Measurements from ENCODE around the gene TMEM92.
"Not testable (repeated sequence)": the region's sequence is repeated elsewhere in the genome, so short reads cannot be mapped to it uniquely, and the experiment has no call there.

TMEM92 gene

DNA sequence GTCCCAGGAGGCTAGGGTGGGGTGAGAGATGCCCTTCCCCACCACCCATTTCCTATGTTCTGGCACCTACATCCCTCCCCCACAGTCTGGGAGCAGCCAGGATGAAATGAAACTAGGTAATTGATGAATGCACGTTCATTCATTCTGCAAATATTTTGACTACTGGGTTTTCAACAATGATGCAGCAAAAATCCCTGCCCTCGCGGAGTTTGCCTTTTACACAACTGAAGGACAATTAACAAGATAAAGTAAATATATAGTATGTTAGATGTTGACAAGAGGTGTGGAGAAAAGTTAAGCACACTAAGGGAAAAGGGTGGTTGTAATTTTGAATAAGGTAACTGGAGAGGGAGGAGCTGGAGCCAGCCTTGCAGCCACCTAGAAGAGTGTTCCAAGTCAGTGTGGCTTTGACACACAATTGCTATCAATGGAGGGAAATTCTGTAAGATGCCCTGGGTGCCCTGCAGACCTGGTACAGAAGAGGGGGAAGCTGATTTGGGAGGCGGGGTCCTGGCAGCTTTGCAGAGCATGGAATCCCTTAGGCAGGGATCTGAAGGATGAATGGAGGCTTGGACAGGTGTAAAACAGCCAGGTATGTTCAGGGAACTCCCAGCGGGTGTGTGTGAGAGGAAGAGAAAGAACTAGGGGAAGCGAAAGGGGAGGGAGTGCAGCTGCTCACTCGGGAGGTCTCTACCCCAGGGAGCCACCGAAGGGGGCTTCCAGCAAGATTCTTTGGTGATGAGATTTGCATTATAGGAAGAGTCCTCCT is 2.5 kb downstream of the TMEM92 start:
- no peak for FAIRE-seq

DNA sequence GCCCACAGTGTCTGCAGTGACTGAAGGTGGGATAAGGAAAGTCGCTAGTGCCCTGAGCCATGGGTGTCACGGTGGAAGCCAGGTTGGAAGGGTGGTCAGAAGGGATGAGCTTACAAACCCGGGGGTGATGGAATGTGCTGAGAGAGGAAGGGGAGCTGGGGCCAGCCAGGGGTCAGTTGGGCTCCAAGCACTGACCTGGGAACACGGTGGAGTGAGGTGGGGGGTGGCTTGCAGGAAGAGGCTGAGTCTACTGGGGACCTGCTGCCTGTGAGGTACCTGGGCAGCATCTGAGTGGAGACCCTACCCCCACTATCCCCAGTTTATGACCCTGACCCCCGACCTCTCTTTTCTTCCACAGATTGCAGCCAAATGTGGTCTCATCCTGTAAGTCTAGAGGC is 3.1 kb downstream of the TMEM92 start:
- FAIRE-seq, result no peak

DNA sequence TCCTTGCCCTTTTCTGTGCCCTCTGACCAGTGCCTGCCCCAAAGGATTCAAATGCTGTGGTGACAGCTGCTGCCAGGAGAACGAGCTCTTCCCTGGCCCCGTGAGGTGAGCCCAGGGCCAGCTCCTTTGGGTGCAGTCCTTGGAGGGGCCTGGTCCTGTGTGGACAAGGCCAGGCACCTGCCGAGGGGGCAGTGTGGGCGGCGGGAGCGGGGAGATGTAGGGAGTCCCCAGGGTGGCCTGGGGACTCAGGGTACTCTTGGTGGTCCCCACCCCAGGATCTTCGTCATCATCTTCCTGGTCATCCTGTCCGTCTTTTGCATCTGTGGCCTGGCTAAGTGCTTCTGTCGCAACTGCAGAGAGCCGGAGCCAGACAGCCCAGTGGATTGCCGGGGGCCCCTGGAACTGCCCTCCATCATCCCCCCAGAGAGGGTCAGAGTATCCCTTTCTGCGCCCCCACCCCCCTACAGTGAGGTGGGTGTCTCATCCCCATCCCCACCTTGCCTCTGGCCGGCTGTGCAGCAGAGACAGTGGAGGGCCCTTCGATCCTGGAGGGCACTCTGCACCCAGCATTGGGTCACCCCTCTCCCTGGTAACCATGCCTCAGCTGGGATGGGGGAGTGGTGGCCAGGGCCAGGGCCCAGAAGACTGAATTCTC is 4.4 kb downstream of the TMEM92 start:
- FAIRE-seq, result no peak

DNA sequence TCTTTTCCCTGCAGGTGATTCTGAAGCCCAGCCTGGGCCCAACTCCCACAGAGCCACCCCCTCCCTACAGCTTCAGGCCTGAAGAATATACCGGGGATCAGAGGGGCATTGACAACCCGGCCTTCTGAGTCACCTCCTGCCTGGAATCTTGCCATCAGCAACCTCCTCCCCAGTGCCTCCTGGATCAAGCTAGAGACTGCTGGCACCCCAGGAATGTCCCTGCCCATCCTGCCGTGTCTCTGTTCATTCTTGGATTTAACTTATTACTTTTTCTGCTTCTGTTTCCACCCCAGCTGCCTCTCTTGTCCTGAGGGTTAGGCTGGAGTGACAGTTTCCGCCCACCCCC is 4.9 kb downstream of the TMEM92 start:
- FAIRE-seq, result no peak

DNA sequence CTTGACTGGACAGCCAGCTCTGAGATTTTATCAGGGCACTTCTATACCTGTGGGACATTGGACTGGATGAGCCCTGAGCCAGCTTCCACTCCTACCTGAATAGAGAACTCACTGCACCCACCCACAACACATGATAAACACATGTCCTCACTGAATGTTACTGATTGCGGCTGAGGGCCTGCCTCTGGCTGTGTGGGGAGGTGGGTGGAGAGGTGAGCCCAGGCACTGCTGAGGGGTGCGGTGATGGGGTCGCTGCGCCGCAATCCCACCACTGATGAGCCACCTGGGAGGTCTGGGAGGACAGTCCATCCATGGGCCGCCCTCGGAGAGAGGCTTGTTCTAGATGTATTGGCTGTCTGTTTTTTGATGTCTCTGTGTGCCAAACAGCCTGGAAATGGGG is 5.4 kb downstream of the TMEM92 start:
- FAIRE-seq, result no peak

DNA sequence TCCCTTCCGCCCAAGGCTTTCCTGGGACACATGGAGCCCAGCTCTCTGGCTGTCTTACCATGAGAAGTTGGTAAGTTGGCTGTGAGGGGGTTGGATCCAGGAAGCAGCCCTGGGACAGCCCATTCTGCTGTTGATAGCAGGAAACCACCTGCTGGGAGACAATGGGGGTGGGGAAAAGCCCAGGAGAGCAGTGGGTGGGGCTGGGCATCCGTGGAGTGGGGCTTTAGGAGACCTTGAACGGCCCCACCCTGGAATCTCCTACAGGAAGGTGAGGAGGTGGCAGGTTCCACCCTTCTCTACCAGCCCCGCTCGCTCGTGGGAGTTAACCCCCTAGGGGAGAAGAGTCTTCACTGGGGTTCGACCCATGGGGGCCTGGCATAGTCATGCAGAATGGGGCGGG is 5.8 kb downstream of the TMEM92 start:
- FAIRE-seq, result no peak

DNA sequence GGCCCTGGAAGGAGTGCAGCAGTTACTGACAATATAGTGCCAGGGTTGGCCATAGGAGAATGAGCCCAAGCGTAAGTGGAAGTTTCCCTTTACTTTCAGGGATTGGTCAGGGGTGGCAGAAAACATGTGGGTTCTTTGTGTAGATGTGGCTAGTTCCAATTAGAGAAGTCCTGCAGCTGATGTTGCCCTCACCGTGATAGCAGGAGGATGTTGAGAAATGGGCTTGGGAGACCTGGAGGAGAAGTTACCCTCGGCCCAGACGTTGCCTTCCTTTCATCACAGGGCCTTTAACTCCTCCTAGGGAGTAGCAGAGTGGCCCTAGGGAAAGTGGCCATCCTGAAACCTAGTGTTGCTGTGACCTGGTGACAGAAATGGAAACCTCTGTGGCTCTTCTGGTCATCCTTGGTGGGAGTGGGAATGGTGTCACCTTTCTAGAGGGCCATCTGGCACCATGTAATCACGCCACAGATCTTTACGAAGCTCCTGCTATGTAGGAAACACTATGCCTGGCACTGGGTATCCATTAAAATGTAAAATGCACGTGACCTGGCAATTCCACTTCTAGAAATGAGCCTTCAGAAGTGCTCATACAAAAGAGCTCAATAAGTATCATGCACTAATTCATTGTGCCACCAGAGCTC is 6.7 kb downstream of the TMEM92 start:
- no peak for FAIRE-seq

DNA sequence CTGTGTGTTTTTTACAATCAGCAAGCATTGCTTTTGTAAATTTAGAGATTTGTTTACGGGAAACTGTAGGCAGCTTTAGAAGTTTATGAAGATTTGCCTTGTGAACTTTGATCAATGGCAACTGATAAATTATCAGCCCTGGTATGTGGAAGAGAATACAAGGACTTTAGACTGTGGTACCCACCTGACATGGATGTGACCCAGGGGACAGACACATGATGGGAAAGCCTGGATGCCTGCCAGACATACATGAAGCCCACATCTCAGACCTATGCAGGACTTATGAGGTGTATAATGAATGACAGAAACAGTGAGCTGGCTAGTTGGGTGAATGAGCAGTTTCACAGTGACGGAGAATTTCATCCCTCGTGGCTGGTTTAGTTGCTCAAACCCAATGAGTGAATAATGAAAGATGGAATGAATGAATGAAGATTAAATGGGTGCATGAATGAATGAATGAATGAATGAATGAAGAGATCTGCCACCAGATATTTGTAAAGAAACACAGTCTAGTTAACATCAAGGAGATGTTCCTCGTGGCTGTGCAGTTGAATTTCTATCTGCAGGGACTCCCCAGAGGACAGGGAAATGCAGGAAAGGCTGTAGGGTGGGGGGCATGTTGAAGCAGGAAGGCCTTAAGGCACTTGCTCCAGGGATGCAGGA is 7.6 kb downstream of the TMEM92 start:
- FAIRE-seq, result no peak

DNA sequence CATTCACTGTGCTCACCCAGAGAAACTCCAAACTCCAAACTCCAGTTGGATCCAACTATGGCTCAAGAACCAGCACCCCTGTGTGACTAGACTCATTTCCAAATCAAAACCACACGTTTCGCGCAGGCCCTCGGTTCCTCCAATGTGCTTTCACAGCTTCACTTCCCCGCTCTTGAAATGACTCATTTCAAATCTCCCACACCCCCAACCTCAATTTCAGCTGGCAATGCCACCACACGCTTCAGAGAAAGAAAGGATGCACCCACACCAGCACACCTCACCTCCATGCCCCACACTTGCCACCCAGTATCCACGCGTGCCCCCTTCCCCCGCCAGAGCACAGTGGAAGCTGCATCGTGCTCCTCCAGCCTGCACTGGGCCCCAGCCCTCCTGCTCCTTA is 9.0 kb downstream of the TMEM92 start:
- no peak for FAIRE-seq

DNA sequence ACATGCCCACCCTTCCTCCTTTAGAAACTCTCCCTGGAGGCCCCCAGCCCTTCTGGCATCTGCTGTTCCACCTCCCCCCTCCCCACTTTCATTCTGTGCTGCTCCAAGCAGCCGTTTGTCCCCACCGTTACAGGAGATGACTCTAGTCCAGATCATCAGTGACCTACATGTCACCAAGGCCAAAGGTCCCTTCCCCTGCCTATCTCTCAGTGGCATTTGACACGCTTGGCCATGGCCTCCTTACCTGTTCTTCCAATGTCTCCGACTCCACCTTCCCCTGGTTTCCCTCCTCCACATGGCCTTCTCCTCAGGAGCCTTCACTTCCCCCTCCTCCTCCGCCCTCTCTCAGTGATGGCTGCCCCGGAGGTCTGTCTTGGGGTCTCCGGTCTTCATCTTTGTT is 9.4 kb downstream of the TMEM92 start:
- no peak for FAIRE-seq

DNA sequence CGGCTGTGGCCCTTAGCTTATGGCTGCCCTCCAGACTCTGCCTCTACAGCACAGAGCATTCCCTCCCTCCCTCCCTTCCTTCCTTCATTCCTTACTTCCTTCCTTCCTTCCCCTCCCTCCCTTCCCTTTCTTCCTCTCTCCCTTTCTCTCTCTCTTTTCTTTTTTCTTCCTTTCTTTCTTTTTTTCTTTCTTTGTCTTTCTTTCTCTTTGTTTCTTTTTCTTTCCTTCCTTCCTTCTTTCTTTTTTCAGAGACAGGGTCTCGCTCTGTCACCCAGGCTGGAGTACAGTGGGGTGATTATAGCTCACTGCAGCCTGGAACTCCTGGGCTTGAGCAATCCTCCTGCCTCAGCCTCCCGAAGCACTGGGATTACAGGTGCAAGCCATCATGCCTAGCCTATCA is 11.7 kb downstream of the TMEM92 start:
- no peak for FAIRE-seq

DNA sequence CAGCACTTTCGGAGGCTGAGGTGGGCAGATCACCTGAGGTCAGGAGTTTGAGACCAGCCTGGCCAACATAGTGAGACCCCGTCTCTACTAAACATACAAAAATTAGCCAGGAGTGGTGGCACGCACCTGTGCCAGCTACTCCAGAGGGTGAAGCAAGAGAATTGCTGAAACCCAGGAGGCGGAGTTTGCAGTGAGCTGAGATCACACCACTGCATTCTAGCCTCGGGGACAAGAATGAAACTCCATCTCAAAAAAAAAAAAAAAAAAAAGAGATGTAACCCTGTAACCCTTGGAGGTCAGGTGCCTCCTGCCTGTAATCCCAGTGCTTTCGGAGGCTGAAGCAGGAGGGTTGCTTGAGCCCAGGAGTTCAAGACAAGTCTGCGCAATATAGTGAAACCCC is 13.0 kb downstream of the TMEM92 start:
- not testable (repeated sequence) for FAIRE-seq

DNA sequence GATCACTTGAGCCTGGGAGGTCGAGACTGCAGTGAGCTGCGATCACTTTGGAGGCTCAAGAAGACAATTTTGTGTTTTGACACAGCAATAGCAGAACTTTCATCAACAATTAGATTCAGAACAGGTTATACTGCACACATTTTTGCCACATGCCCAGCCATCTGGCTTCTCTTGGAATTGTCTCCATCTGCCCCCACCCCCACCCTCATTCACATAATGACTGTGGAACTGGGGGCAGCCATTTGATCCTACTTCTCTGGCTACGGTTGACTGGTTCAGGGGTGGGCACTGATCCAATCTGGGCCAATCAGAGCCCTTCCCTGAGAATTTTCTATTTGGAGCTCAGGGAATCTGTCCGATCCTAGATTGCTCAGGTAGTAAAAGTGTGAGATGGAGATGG is 14.0 kb downstream of the TMEM92 start:
- no peak for FAIRE-seq

DNA sequence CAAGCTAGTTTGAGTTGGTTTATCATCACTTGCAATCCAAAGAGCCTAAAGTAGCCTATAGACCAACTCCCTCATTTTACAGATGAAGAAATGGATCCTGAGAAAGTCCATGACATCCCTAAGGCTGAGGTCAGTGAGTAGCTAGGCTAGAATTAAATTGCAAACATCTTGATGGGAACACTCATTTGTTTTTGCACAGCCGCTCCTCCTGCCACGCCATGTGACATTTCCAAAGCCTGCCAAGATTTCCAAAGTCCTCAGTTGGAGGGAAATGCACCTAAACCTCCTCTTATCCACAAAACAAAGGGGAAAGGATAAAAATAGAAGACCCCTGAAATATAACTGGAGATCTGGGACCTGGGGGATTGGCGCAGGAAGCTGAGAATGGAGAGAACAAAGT is 15.0 kb downstream of the TMEM92 start:
- no peak for FAIRE-seq

DNA sequence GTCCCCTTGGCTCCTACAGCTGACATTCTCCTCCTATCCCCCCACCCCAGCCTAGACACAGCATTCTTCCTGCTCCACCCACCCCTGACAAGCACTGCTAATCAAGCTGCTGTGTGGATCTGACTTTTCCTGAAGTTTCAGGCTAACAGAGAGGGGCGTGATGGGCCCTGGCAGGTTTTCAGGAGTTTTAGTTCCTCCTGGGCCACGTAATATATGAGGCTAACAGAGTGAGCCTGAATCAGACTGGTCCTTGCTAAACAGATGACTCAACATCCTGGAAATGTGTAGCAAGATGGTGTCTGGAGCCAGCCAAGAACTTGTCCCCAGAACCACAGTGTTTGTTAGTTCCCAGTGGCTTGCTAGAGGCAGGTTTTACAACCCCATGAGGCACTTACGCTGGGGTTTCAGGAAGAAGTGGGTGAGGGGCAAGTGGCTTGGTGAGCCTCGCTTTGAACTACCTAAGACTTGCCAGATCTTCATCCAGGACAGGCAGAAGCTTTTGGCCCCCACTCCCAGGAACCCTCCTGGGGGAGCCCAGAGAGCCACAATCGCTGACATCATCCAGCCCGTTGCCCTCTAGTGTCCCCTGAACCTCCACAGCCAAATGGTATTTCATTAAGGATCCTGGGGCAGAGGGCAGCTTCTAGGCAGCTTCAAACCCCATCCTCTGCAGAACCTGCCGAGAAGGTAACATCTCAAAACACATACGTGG is 15.9 kb downstream of the TMEM92 start:
- no peak for FAIRE-seq

DNA sequence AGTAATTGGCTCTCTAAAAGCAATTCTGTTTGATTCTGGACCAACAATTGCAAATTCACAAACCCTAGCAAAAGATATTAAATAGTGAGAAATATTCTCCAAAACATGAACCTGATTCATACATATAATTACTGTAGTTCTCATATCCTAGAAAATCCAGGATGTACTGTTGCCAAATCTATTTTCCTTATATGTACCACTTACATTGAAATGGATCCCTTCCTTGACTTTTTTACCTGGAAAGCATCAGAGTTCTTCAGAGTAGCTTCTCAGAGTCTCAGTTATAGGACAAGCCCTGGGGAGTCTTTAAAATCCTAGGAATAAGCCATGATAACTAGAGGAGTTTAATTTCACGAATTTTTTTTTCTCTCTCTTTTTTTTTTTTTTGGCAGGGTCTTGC is 16.7 kb downstream of the TMEM92 start:
- no peak for FAIRE-seq

DNA sequence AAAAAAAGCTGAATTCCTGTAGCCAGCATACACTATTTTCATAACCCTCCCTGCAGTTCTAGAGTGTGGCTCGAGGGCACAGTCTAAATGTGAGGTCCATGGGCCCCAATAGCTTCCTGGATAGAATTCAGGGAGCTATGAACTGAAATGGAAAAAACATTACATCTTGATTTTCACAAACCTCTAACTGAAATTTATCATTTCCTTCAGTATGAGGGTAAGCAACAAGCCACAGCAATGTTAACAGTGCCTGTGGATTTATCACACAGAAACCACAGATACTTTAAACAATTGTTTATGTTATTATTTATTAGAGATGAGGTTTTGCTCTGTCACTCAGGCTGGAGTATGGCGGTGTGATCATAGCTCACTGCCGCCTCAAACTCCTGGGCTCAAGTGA is 18.2 kb downstream of the TMEM92 start:
- FAIRE-seq, result no peak

DNA sequence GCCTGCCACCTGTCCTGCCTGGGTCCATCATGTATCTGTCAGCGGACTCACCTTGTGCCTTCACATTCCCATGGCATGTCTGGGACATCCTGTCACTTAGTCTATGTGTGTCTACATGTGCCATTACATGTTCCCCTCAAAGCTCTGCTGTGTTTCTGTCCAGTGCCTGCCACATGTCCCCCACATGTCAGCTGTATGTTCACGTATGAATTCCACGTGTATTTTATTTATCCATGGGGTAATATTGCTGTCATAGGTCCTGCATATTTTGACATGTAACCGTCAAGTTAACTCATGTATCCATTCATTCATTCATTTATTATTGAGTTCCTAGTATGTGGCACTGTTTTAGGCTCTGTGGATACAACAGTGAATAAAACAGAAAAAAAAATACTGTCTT is 20.8 kb downstream of the TMEM92 start:
- no peak for FAIRE-seq

DNA sequence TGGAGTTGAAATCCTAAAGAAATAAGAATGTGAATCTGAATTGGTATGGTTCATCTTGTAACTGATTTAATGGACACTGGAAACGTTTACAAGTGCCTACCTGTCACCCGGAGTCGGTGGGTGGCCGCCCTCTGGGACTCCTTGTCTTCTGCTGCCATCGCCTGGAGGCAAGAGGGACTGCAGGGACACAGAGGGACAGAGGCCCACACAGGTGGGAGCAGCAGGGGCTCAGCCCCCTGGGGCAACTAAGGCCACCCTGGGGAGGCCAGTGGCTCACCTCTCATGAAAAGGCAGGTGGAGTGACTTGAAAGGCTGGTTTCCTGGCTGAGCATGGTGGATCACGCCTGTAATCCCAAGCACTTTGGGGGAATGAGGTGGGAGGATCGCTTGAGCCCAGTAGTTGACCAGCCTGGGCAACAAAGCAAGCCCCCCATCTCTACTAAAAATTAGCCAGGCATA is 23.2 kb downstream of the TMEM92 start:
- FAIRE-seq, result no peak

DNA sequence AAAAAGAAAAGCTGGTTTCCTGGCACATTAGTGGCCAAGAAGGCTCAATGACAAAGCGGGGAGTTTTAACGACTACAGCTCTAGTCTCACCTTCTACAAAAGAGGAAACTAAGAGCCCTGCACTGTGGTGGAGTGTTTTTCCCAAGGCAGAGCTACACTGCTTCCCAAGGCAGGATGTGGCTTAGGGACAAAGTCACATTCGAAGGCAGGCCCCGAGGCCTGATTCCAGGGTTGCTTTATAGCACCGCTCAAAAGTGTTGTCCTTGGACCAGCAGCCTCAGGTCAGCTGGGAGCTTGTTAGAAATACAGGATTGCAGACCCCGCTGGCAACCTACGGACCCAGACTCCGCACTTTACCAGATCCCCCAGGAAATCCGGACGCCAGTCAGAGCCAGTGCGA is 23.8 kb downstream of the TMEM92 start:
- FAIRE-seq, result no peak

DNA sequence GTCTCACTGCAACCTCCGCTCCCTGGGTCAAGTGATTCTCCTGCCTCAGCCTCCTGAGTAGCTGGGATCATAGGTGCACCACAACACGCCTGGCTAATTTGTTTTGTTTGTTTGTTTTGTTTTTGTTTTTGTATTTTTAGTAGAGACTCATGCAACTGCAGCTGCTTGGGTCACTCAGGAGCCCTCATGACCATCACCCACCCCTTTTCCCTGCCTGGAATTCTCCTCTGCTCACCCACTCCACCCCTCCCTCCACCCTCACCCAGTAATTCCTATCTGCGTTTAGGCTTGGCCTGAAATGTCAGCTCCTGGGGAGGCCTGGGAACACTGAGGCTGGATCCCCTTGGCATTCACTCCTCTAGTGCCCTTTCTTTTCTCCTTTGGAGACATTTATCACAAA is 25.5 kb downstream of the TMEM92 start:
- FAIRE-seq, result no peak

DNA sequence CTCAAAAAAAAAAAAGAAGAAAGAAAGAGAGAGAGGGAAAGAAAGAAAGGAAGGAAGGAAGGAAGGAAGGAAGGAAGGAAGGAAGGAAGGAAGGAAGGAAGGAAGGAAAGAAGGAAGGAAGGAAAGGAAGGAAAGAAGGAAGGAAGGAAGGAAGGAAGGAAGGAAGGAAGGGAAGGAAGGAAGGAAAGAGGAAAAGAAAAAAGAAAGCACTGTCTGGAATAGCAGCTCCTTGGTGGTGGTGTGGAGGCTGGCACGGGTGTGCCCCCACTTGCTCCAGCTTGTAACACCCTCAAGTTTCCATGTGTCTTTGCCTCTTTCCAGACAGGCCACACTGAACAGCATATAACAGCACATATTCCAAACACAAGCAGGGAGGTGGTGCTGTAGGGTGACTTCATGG is 26.6 kb downstream of the TMEM92 start:
- not testable (repeated sequence) for FAIRE-seq

All from endometrium (tissue), 2 donors.